ENCODE results near the gene CLDN14. TPM values are rescaled to one million over a fixed set of nuclear protein-coding genes. Genes with fewer than 3 reads are reported as not detected.

CLDN14 gene
- polyA plus RNA-seq, 3 donors: not detected

- no peak for DNase-seq
- Histone ChIP-seq H3K4me1 (ENCODE audit: control insufficient read depth in 1 of 2, insufficient read depth in 2 of 2, low read length in 2 of 2) (peaks cover 3 to 4% of the 10 kb centered on the region in 2 donors), H3K4me3 (replicated peaks in 1 of 3; ENCODE audit: low read depth in 2 of 3, low read length in 3 of 3) (no peak overlapping the region), H2AFZ (ENCODE audit: insufficient read depth, low read depth, low read length, poor library complexity, severe bottlenecking) (no peak overlapping the region), H4K20me1 (ENCODE audit: insufficient read depth, low read length) (no peaks in the 10 kb centered on the region), H3K9ac (ENCODE audit: insufficient read depth, low read length, poor library complexity, severe bottlenecking) (no peak overlapping the region), H3K9me3 (replicated peaks in 1 of 2; ENCODE audit: control insufficient read depth in 1 of 2, insufficient read depth in 1 of 2, low read length in 2 of 2) (no peaks in the 10 kb centered on the region), H3K27ac (ENCODE audit: low read depth in 1 of 2, low read length in 2 of 2) (no peak overlapping the region), H3K79me2 (ENCODE audit: insufficient read depth, low read length) (no peaks in the 10 kb centered on the region), H3K36me3 (replicated peaks in 1 of 2; ENCODE audit: control insufficient read depth in 1 of 2, insufficient read depth in 2 of 2, low read length in 2 of 2) (no peaks in the 10 kb centered on the region), H3K27me3 (ENCODE audit: control insufficient read depth in 2 of 2, insufficient read depth in 2 of 2, low read length in 2 of 2) (peaks cover 0 to under 1% of the 10 kb centered on the region in 2 donors), H3K4me2 (replicated peaks; ENCODE audit: extremely low read depth, low read length, poor library complexity, severe bottlenecking) (no peak overlapping the region)
- H3K36me3 Mint-ChIP-seq: peaks cover 0 to 6% of the 10 kb centered on the region in 2 donors
- H3K9me3 Mint-ChIP-seq: no peaks in the 10 kb centered on the region
- H3K4me1 Mint-ChIP-seq: peaks cover 20% of the 10 kb centered on the region
- no peak for TF ChIP-seq CTCF (IDR thresholded peaks at IDR 0.05)
- WGBS (ENCODE audit: insufficient coverage): 97% methylated on average over 6 of the region's 8 CpGs
- intact Hi-C loops (cut with micrococcal nuclease): loop anchor here in 1 of 2 donors (5.0 to 10.0 kb wide), 2 partner anchors 33 to 80 kb away; no protein-coding TSS in a partner anchor
- no peak overlapping the region for H3K4me3 Mint-ChIP-seq
- peaks cover 10 to 13% (median 11%) of the 10 kb centered on the region in 3 donors for H3K27me3 Mint-ChIP-seq (ENCODE audit: low read depth in 3 of 3)
- H3K27ac Mint-ChIP-seq: peak overlapping the region in 1 of 7 donors; percentile 54
Observed at GRCh38 chr21:36424592-36424991, 55.3 kb downstream of the CLDN14 start.

- no peak overlapping the region for H3K4me3 ChIP-seq (replicated peaks in 1 of 3; ENCODE audit: low read depth in 2 of 3, low read length in 3 of 3)
- no peaks in the 10 kb centered on the region for H4K20me1 ChIP-seq (ENCODE audit: insufficient read depth, low read length)
- peak in 1 of 3 donors; percentile 22 for DNase-seq
- no peak overlapping the region for H2AFZ ChIP-seq (ENCODE audit: insufficient read depth, low read depth, low read length, poor library complexity, severe bottlenecking)
- 73% methylated on average over 4 of the region's 12 CpGs for WGBS (ENCODE audit: insufficient coverage)
- H3K4me1 Mint-ChIP-seq: peaks cover 13% of the 10 kb centered on the region
- peaks cover 3 to 4% of the 10 kb centered on the region in 2 donors for H3K36me3 Mint-ChIP-seq
- peak overlapping the region in 2 of 7 donors; percentile 69 to 77 for H3K27ac Mint-ChIP-seq
- TF ChIP-seq CTCF (IDR thresholded peaks at IDR 0.05): no peak
- H3K27me3 ChIP-seq (ENCODE audit: control insufficient read depth in 2 of 2, insufficient read depth in 2 of 2, low read length in 2 of 2): no peaks in the 10 kb centered on the region
- H3K27ac ChIP-seq (ENCODE audit: low read depth in 1 of 2, low read length in 2 of 2): no peak overlapping the region
- no peaks in the 10 kb centered on the region for H3K79me2 ChIP-seq (ENCODE audit: insufficient read depth, low read length)
- H3K9ac ChIP-seq (ENCODE audit: insufficient read depth, low read length, poor library complexity, severe bottlenecking): no peak overlapping the region
- no peaks in the 10 kb centered on the region for H3K36me3 ChIP-seq (replicated peaks in 1 of 2; ENCODE audit: control insufficient read depth in 1 of 2, insufficient read depth in 2 of 2, low read length in 2 of 2)
- intact Hi-C loops (cut with micrococcal nuclease): loop anchor here in 1 of 2 donors (5.0 to 10.0 kb wide), 2 partner anchors 33 to 81 kb away; no protein-coding TSS in a partner anchor
- peaks cover 4 to 7% (median 6%) of the 10 kb centered on the region in 3 donors for H3K27me3 Mint-ChIP-seq (ENCODE audit: low read depth in 3 of 3)
- no peak overlapping the region for H3K4me3 Mint-ChIP-seq
- H3K4me1 ChIP-seq (ENCODE audit: control insufficient read depth in 1 of 2, insufficient read depth in 2 of 2, low read length in 2 of 2): no peaks in the 10 kb centered on the region
- no peaks in the 10 kb centered on the region for H3K9me3 Mint-ChIP-seq
- H3K9me3 ChIP-seq (replicated peaks in 1 of 2; ENCODE audit: control insufficient read depth in 1 of 2, insufficient read depth in 1 of 2, low read length in 2 of 2): no peaks in the 10 kb centered on the region
- no peak overlapping the region for H3K4me2 ChIP-seq (replicated peaks; ENCODE audit: extremely low read depth, low read length, poor library complexity, severe bottlenecking)
Observed at GRCh38 chr21:36423771-36424433, 56.0 kb downstream of the CLDN14 start.
